Hematopoietic multipotent progenitor cell (in vitro differentiated cells): ENCODE data around the gene SLC2A1. TPM values are rescaled to one million over a fixed set of nuclear protein-coding genes. Genes with fewer than 3 reads are reported as not detected.
"Not testable (repeated sequence)": the region's sequence is repeated elsewhere in the genome, so short reads cannot be mapped to it uniquely, and the experiment has no call there.

Source experiments
- DNase-seq, 3 donors: peaks; one replicate each; pipeline ENCODE4 v3.0.0-alpha.2; 2011 to 2015; ENCODE audit warnings: low read depth in 2 of 3, low spot score in 2 of 3
- total RNA-seq: library from RNA; depleted of rRNA; stranded (reverse); fragments of >200 nt; gene quantifications from one replicate; pipeline ENCODE4 v1.2.3, GENCODE V29; 2012

SLC2A1 gene
- total RNA-seq, 1 donor, result 83.5 TPM

GRCh38 chr1:42931911-42932422, 26.7 kb downstream of the SLC2A1 start:
- DNase-seq, result peak; percentile 47 to 88 (median 83)

DNA sequence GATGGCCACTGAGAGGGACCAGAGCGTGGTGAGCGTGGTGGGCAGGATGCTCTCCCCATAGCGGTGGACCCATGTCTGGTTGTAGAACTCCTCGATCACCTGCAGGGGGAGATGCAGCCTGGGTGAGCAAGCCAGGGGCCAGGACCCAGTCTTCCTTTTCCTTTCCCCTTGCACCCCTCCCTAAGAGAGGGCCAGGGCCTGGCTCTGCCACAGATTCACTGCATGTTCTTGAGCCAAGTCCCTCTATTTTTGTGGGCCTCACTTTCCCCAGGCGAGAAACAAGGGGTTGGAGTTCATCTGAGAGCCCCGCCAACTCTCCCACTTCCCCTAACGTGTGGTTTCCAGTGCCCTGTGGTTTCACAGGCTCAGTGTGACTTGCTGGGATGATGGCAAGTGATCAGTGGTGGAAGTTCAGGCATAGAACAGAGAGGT, 27.5 kb downstream of the SLC2A1 start:
- DNase-seq, result peak; percentile 38 to 81 (median 69)

DNA sequence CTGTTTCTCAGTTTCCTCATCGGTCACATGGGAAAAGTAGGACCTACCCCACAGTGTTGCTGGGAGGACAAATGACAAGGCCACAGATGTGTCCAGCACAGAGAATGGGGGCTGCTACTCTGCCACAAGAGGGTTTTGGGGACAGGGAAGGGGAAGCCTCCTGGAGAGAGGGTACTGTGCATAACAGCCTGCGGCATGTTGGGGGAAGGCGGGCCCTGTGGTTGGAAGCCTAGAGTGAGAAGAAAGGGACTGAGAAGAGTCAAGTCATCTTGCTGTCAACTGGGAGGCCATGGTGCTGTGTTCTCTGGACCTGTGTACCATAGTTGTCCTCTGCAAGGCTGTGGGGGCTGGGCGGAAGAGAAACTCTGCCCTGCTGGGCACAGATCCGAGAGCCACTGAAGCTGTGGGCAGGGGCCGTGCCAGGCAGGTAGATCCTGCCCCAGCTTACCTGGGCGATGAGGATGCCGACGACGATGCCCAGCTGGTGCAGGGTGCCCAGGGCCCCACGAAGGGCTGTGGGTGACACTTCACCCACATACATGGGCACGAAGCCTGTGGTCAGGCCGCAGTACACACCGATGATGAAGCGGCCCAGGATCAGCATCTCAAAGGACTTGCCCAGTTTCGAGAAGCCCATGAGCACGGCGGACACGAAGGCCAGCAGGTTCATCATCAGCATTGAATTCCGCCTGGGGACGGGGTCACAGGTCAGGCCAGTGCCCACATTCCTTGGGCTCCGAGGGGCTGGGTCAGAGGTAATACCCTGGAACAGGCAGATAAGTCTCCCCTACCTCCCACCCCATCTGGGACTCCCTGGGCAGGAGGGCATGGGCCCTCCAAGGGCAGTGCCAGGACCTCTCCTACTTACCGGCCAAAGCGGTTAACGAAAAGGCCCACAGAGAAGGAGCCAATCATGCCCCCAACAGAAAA, 28.2 kb downstream of the SLC2A1 start:
- DNase-seq, result no peak

DNA sequence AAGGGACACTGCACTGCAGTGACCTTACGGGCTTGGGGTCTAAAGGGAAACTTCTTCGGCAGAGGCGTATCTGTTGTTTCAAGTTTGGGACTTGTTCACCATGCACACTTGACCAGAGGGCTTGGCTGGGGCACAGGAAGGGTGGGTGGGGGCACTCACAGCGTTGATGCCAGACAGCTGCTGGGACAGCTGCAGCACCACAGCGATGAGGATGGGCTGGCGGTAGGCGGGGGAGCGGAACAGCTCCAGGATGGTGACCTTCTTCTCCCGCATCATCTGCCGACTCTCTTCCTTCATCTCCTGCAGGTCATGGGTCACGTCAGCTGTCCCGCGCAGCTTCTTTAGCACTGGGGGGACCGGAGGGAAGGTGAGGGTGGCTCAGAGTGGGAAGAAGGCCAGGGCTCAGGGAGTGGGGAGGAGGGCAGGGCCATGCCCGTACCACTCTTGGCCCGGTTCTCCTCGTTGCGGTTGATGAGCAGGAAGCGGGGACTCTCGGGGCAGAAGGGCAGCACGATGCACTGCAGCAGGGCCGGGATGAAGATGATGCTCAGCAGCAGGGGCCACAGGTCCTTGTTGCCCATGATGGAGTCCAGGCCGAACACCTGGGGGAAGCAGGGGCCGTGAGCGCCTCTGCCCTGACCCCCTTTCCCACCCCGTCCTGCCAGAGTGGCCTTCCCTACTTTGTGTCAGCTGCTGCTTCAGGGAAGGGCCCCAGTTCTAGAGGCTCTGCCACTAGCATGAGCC, 29.1 kb downstream of the SLC2A1 start:
- no peak for DNase-seq

DNA sequence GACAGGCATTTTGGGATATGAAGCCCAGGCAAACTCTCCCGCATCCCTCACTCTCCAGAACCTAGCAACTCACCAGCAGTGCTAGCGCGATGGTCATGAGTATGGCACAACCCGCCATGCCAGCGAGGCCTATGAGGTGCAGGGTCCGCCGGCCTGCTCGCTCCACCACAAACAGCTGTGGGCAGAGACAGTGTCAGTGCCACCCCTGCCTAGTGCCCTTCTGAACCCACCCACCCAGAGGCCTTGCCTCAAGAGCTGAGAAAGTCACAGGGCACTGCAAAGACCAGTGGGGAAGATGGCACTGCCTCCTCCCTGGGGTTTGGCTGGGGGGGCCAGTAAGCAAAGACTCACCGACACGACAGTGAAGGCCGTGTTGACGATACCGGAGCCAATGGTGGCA, 29.8 kb downstream of the SLC2A1 start:
- no peak for DNase-seq

DNA sequence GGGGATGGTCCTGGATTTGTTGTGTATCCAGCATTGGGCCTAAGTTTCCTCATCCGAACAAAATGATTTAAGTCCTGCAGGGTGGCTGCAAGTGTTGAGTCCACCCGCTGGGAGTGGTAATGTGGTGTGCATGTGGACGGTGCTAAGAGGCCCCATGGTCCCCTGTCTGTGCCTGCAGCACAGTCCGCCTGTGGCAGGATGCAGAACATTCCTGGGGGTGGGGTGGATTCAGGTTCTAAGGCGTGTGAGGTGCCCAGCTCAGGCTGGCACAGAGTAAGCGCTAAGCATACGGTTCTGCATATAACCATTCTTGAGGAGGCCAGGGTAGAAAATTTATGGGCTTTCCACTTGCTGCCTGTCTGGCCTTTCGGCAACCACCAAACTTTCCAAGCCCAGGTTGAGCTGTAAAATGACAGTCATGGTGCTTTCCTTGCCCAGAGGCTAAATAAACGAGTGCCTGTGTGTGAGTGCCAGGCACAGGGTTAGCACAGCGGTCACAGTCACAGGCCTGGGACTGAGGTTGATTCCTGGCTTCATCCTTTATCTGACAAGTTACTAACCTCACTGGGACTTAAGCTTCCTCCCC, 30.7 kb downstream of the SLC2A1 start:
- no peak for DNase-seq

- DNase-seq, result no peak
Observed at GRCh38 chr1:42927274-42927841, 31.3 kb downstream of the SLC2A1 start.

DNA sequence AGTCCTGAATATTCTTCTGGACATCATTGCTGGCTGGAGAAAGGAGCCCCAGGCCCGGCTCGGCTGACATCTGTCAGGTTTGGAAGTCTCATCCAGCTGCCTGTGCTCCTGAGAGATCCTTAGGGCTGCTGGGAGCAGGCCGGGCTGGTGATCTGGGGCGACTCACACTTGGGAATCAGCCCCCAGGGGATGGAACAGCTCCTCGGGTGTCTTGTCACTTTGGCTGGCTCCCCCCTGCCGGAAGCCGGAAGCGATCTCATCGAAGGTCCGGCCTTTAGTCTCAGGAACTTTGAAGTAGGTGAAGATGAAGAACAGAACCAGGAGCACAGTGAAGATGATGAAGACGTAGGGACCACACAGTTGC, 31.8 kb downstream of the SLC2A1 start:
- no peak for DNase-seq

- DNase-seq, result no peak
Observed at GRCh38 chr1:42926235-42926878, 32.3 kb downstream of the SLC2A1 start.

- no peak for DNase-seq
Observed at GRCh38 chr1:42924851-42925760, 33.6 kb downstream of the SLC2A1 start.

DNA sequence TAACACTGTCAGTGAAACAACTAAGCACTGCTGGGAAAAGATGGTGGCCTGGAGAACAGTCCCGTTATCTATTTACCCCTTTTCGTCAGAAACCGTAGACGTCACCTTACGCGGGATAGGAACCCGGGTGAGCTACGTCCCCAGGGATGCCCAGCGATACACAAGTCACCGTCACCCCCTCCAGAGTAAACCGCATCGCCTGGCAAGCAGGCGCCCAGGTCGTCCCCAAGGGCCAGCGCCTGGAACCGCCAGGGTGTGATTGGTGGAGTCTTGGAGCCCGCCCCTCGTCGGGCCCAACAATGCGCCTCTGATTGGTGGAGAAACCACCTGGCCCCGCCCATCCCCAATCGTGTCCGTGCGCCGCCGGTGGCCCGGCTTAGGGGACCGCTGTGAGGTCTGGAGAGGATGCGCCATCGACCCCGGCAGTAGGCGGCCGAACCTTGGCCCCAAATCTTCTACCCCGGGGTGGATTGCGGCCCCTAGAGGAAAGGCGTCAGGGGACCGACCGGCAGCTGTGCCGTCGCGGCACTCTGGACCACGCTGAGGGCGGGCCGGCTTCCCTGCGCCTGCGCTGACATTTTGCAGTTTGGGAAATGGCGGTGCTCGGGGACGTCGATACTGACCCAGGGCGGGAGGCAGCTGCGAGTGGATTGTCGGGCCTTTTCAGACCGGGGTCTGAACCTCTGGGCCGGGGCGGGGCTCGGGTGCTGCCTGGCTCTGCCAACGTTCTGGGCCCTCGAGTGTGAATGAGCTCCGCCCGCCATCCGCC, 34.4 kb downstream of the SLC2A1 start:
- peak; percentile 83 to 94 (median 91) for DNase-seq

GRCh38 chr1:42923367-42924081, 35.1 kb downstream of the SLC2A1 start:
- DNase-seq, result no peak

DNA sequence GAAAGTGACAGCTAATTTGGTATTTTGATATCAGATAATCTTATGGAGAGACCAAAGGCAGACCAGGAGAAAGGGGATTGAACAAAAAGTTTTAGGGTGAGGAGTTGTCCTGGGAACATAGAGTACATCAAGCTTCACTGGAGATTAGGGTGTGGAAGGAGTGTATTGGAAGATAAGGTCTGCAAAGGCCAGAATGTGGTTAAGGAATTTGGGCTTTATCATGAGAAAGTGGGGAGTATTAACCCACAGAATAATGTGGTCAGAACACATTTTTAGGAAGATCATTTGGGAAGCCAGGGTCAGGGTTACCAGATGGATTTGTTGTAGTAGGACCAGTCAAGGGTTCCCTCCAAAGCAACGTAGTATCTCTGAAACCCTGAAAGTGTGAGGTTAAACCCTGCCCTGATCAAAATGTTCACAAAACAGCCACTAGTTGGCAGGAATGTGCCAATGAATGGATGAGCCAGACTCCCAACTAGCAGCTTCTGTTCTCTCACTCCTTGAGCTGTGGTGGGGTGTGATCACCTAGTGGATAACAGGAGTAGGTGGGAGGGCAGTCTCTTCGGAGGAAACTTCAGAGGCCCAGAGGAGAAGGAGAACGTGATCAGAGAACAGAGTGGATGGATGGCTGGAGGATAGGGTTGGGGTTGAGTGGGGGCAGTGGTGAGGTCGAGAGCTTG, 35.8 kb downstream of the SLC2A1 start:
- peak in 2 of 3 donors; percentile 65 to 86 for DNase-seq

- DNase-seq, result no peak
Observed at GRCh38 chr1:42921769-42922168, 36.9 kb downstream of the SLC2A1 start.

GRCh38 chr1:42919651-42920050, 39.0 kb downstream of the SLC2A1 start:
- DNase-seq, result not testable (repeated sequence)

- DNase-seq, result no peak
Observed at GRCh38 chr1:42917241-42917495, 41.5 kb downstream of the SLC2A1 start.

DNA sequence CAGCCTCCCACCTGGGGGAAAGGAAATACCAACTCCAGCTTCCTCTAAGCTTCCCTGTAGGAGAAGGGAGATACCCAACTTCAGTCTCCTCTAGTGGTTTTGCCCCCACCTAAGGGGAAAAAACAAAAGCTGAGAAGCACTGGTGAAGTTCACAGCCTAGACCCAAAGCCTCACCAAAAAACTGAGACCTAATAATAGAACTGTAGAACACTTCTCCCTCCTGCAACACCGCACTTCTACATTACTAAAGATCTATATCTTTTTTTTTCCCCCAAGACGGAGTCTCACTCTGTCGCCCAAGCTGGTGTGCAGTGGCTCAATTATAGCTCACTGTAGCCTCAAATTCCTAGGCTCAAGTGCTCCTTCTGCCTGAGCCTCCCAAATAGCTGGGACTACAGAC, 43.2 kb downstream of the SLC2A1 start:
- DNase-seq, result no peak
